ENCODE data around the gene CD28. TPM values are rescaled to one million over a fixed set of nuclear protein-coding genes. Genes with fewer than 3 reads are reported as not detected.

CD28 gene
- total and polyA plus RNA-seq, 9 of the 15 experiments (the other 6 are each of a cell fraction or from before 2014, with no cell fraction given): 0.01 to 0.11 TPM; not detected in 7

GRCh38 chr2:203786549-203787351, 80.3 kb downstream of the CD28 start (continued):
- TF ChIP-seq CEBPZ (IDR thresholded peaks at IDR 0.05; ENCODE audit: borderline replicate concordance, low read depth, low read length) (no peak), SMAD1 (IDR thresholded peaks at IDR 0.05; ENCODE audit: low read depth, low read length, partially characterized antibody) (no peak)
- TF ChIP-seq, protein P1, sequence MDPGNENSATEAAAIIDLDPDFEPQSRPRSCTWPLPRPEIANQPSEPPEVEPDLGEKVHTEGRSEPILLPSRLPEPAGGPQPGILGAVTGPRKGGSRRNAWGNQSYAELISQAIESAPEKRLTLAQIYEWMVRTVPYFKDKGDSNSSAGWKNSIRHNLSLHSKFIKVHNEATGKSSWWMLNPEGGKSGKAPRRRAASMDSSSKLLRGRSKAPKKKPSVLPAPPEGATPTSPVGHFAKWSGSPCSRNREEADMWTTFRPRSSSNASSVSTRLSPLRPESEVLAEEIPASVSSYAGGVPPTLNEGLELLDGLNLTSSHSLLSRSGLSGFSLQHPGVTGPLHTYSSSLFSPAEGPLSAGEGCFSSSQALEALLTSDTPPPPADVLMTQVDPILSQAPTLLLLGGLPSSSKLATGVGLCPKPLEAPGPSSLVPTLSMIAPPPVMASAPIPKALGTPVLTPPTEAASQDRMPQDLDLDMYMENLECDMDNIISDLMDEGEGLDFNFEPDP (CRISPR knock-in tag; IDR thresholded peaks at IDR 0.05): no peak

GRCh38 chr2:203787979-203788378, 81.5 kb downstream of the CD28 start:
- in situ Hi-C loops (cut with MboI): no loop called here
- Histone ChIP-seq H4K20me1 (replicated peaks; ENCODE audit: control insufficient read depth, insufficient read depth, low read length) (no peaks in the 10 kb centered on the region), H3K27me3 (ENCODE audit: control insufficient read depth in 2 of 2, insufficient read depth in 2 of 2, low read length in 2 of 2) (no peaks in the 10 kb centered on the region; a peak in 1 of 5 replicates), H3K4me3 (no peak overlapping the region), H3K27ac (ENCODE audit: extremely low read depth, low read depth, low read length) (no peak overlapping the region), H3K4me1 (replicated peaks in 1 of 2; ENCODE audit: control insufficient read depth in 2 of 2, insufficient read depth in 2 of 2, low read length in 2 of 2) (no peaks in the 10 kb centered on the region), H3K9me3 (replicated peaks; ENCODE audit: control insufficient read depth, insufficient read depth, low read depth, low read length) (no peaks in the 10 kb centered on the region), H3K9ac (ENCODE audit: insufficient read depth in 1 of 2, low read depth in 2 of 2, low read length in 2 of 2) (no peak overlapping the region), H3K79me2 (ENCODE audit: control insufficient read depth, insufficient read depth, low read length) (no peaks in the 10 kb centered on the region), H3K4me2 (ENCODE audit: insufficient read depth, low read length) (no peak overlapping the region), H3K36me3 (ENCODE audit: control insufficient read depth, insufficient read depth, low read length) (no peaks in the 10 kb centered on the region), H3K9me1 (ENCODE audit: control insufficient read depth, insufficient read depth, low read length) (no peaks in the 10 kb centered on the region), H2AFZ (ENCODE audit: low read depth, low read length) (no peak overlapping the region)
- CTCF ChIA-PET (ENCODE audit: low intra/inter-chr PET ratio): no interaction called here
- FAIRE-seq: no peak
- no peak for ATAC-seq
- intact Hi-C loops (cut with micrococcal nuclease): no loop called here
- WGBS (ENCODE audit: insufficient coverage, low coverage, missing lambda C conversion rate): 4% methylated on average over 2 of the region's 2 CpGs
- no peak for TF ChIP-seq RFX7 (CRISPR knock-in tag; IDR thresholded peaks at IDR 0.05)
- no peak for TF ChIP-seq ETV1 (tag; conservative IDR thresholded peaks at IDR 0.05; ENCODE audit: low read depth)
- TF ChIP-seq WHSC1 (IDR thresholded peaks at IDR 0.05; ENCODE audit: low read length): no peak
- TF ChIP-seq EP400 (IDR thresholded peaks at IDR 0.05): no peak
- no TSS peak for BruUV-seq (replicated peaks)
- DNase-seq (ENCODE audit: extremely low read depth in 1 of 4, low spot score in 3 of 4): no peak
- POLR2A ChIA-PET: no interaction called here

All from K562 (cell line).